Measurements from ENCODE around the gene C16orf46. TPM values are rescaled to one million over a fixed set of nuclear protein-coding genes. Genes with fewer than 3 reads are reported as not detected.

C16orf46 gene
- polyA plus RNA-seq, 2 donors: 0.24 to 0.29 TPM

- H3K4me3 ChIP-seq (ENCODE audit: low read depth in 1 of 2, low read length in 2 of 2): peak within 1 kb of the TSS; percentile 89 to 97
- peak within 1 kb of the TSS; percentile 90 to 92 for H3K27ac ChIP-seq (ENCODE audit: low read depth in 2 of 2, low read length in 1 of 2)
- WGBS, 2 donors: 5 to 10% methylated on average over 26 to 54 of the region's 54 CpGs
Measured at GRCh38 chr16:81035398-81035974, 41.6 kb downstream of the C16orf46 start, which contains the start of gene ATMIN. Gene ATMIN, plus strand, starts transcription at chr16:81035842. Its CDS starts 29 bp downstream, at chr16:81035871.

GRCh38 chr16:81029930-81030604 lies 47.0 kb downstream of the C16orf46 start:
- Histone ChIP-seq H3K4me3 (ENCODE audit: low read depth in 1 of 2, low read length in 2 of 2) (no peak overlapping the region), H3K4me1 (ENCODE audit: control insufficient read depth in 2 of 2, insufficient read depth in 2 of 2, low read length in 1 of 2) (no peaks in the 10 kb centered on the region), H3K27ac (ENCODE audit: low read depth in 2 of 2, low read length in 1 of 2) (no peak overlapping the region), H3K27me3 (ENCODE audit: control insufficient read depth in 1 of 2, insufficient read depth in 2 of 2, low read length in 2 of 2) (no peaks in the 10 kb centered on the region), H3K36me3 (ENCODE audit: control insufficient read depth in 2 of 2, insufficient read depth in 2 of 2, low read length in 1 of 2) (no peaks in the 10 kb centered on the region), H3K9me3 (ENCODE audit: control insufficient read depth in 2 of 2, insufficient read depth in 1 of 2, low read depth in 1 of 2, low read length in 1 of 2) (no peaks in the 10 kb centered on the region)
- 83 to 88% methylated on average over 11 of the region's 11 CpGs for WGBS, 2 donors

More at GRCh38 chr16:81035398-81035974, 41.6 kb downstream of the C16orf46 start, which contains the start of gene ATMIN:
- Histone ChIP-seq H3K4me1 (ENCODE audit: control insufficient read depth in 2 of 2, insufficient read depth in 2 of 2, low read length in 1 of 2) (peaks cover 0 to 2% of the 10 kb centered on the region in 2 donors), H3K27me3 (ENCODE audit: control insufficient read depth in 1 of 2, insufficient read depth in 2 of 2, low read length in 2 of 2) (no peaks in the 10 kb centered on the region), H3K36me3 (ENCODE audit: control insufficient read depth in 2 of 2, insufficient read depth in 2 of 2, low read length in 1 of 2) (no peaks in the 10 kb centered on the region), H3K9me3 (ENCODE audit: control insufficient read depth in 2 of 2, insufficient read depth in 1 of 2, low read depth in 1 of 2, low read length in 1 of 2) (no peaks in the 10 kb centered on the region)

- H3K27ac ChIP-seq (ENCODE audit: low read depth in 2 of 2, low read length in 1 of 2): no peak overlapping the region
- 88 to 89% methylated on average over 4 of the region's 4 CpGs for WGBS, 2 donors
- no peaks in the 10 kb centered on the region for H3K36me3 ChIP-seq (ENCODE audit: control insufficient read depth in 2 of 2, insufficient read depth in 2 of 2, low read length in 1 of 2)
Measured at GRCh38 chr16:81026429-81026828, 50.6 kb downstream of the C16orf46 start.

GRCh38 chr16:81018496-81018895 lies 58.5 kb downstream of the C16orf46 start:
- no peak overlapping the region for H3K4me3 ChIP-seq (ENCODE audit: low read depth in 1 of 2, low read length in 2 of 2)
- no peaks in the 10 kb centered on the region for H3K9me3 ChIP-seq (ENCODE audit: control insufficient read depth in 2 of 2, insufficient read depth in 1 of 2, low read depth in 1 of 2, low read length in 1 of 2)
- H3K4me1 ChIP-seq (ENCODE audit: control insufficient read depth in 2 of 2, insufficient read depth in 2 of 2, low read length in 1 of 2): no peaks in the 10 kb centered on the region
- H3K27me3 ChIP-seq (ENCODE audit: control insufficient read depth in 1 of 2, insufficient read depth in 2 of 2, low read length in 2 of 2): no peaks in the 10 kb centered on the region
- H3K27ac ChIP-seq (ENCODE audit: low read depth in 2 of 2, low read length in 1 of 2): no peak overlapping the region
- no peaks in the 10 kb centered on the region for H3K36me3 ChIP-seq (ENCODE audit: control insufficient read depth in 2 of 2, insufficient read depth in 2 of 2, low read length in 1 of 2)
- WGBS, 2 donors: 96 to 98% methylated on average over 2 of the region's 2 CpGs

More at GRCh38 chr16:81026429-81026828, 50.6 kb downstream of the C16orf46 start:
- Histone ChIP-seq H3K4me1 (ENCODE audit: control insufficient read depth in 2 of 2, insufficient read depth in 2 of 2, low read length in 1 of 2) (no peaks in the 10 kb centered on the region), H3K9me3 (ENCODE audit: control insufficient read depth in 2 of 2, insufficient read depth in 1 of 2, low read depth in 1 of 2, low read length in 1 of 2) (no peaks in the 10 kb centered on the region), H3K27me3 (ENCODE audit: control insufficient read depth in 1 of 2, insufficient read depth in 2 of 2, low read length in 2 of 2) (no peaks in the 10 kb centered on the region), H3K4me3 (ENCODE audit: low read depth in 1 of 2, low read length in 2 of 2) (no peak overlapping the region)

- no peaks in the 10 kb centered on the region for H3K9me3 ChIP-seq (ENCODE audit: control insufficient read depth in 2 of 2, insufficient read depth in 1 of 2, low read depth in 1 of 2, low read length in 1 of 2)
- H3K4me3 ChIP-seq (ENCODE audit: low read depth in 1 of 2, low read length in 2 of 2): no peak overlapping the region
- no peaks in the 10 kb centered on the region for H3K36me3 ChIP-seq (ENCODE audit: control insufficient read depth in 2 of 2, insufficient read depth in 2 of 2, low read length in 1 of 2)
- H3K27ac ChIP-seq (ENCODE audit: low read depth in 2 of 2, low read length in 1 of 2): no peak overlapping the region
- WGBS, 2 donors: 87 to 88% methylated on average over 2 of the region's 2 CpGs
- H3K4me1 ChIP-seq (ENCODE audit: control insufficient read depth in 2 of 2, insufficient read depth in 2 of 2, low read length in 1 of 2): no peaks in the 10 kb centered on the region
- H3K27me3 ChIP-seq (ENCODE audit: control insufficient read depth in 1 of 2, insufficient read depth in 2 of 2, low read length in 2 of 2): no peaks in the 10 kb centered on the region
Measured at GRCh38 chr16:81014672-81015071, 62.4 kb downstream of the C16orf46 start.

GRCh38 chr16:81012974-81013373 lies 64.1 kb downstream of the C16orf46 start:
- WGBS, 2 donors: 91 to 93% methylated on average over 3 of the region's 3 CpGs
- H3K36me3 ChIP-seq (ENCODE audit: control insufficient read depth in 2 of 2, insufficient read depth in 2 of 2, low read length in 1 of 2): no peaks in the 10 kb centered on the region
- no peak overlapping the region for H3K4me3 ChIP-seq (ENCODE audit: low read depth in 1 of 2, low read length in 2 of 2)
- no peaks in the 10 kb centered on the region for H3K9me3 ChIP-seq (ENCODE audit: control insufficient read depth in 2 of 2, insufficient read depth in 1 of 2, low read depth in 1 of 2, low read length in 1 of 2)
- H3K4me1 ChIP-seq (ENCODE audit: control insufficient read depth in 2 of 2, insufficient read depth in 2 of 2, low read length in 1 of 2): no peaks in the 10 kb centered on the region
- no peaks in the 10 kb centered on the region for H3K27me3 ChIP-seq (ENCODE audit: control insufficient read depth in 1 of 2, insufficient read depth in 2 of 2, low read length in 2 of 2)
- no peak overlapping the region for H3K27ac ChIP-seq (ENCODE audit: low read depth in 2 of 2, low read length in 1 of 2)

Other genes with a start within 250 kb of the C16orf46 start
- 10 to 100 TPM; 29.9 to 69.7 TPM for gene CMC2, start 70.4 kb downstream of the C16orf46 start, polyA plus RNA-seq
- 1 to 10 TPM; 3.6 to 9.1 TPM for gene CENPN, start 70.0 kb downstream of the C16orf46 start, polyA plus RNA-seq
- gene ATMIN, start 41.4 kb downstream of the C16orf46 start, polyA plus RNA-seq: 10 to 100 TPM; 13.7 to 15.5 TPM
- 10 to 100 TPM; 14.8 to 19.9 TPM for gene GCSH, start 19.2 kb upstream of the C16orf46 start, polyA plus RNA-seq
- under 1 TPM; 0.16 to 0.41 TPM for gene BCO1, start 161.5 kb upstream of the C16orf46 start, polyA plus RNA-seq
- gene GAN, start 237.7 kb upstream of the C16orf46 start, polyA plus RNA-seq: 1 to 10 TPM; 2.9 to 6.8 TPM

Measured in esophagus (tissue), 2 donors.